Calu3 (cell line): ENCODE results near the gene EHMT2. TPM values are rescaled to one million over a fixed set of nuclear protein-coding genes. Genes with fewer than 3 reads are reported as not detected.
"Not testable (repeated sequence)": the region's sequence is repeated elsewhere in the genome, so short reads cannot be mapped to it uniquely, and the experiment has no call there.

Experiments used
- BruUV-seq: library from RNA; stranded (reverse); fragments of 400-500 nt; replicated peaks from 2 replicates; lab custom pipeline; 2021; lab: Mats Ljungman, UMichigan
- CTCF ChIA-PET: fragments of 300-600 bp; sonication (Branson Sonifier 250); formaldehyde crosslinking; loops from one replicate; lab custom pipeline; 2022; ENCODE audit warnings: antibody characterized with exemption; lab: Charles Lee
- DNase-seq: peaks from one replicate; pipeline ENCODE4 v3.0.0; 2022
- H3K27ac Mint-ChIP-seq: one replicate; pipeline ENCODE4 v1.8.0; 2022; ENCODE audit warnings: mixed read lengths; ENCODE audit not compliant: unreplicated experiment
- H3K27me3 Mint-ChIP-seq: one replicate; pipeline ENCODE4 v1.8.0; 2022; ENCODE audit warnings: mixed read lengths; ENCODE audit not compliant: unreplicated experiment
- H3K36me3 Mint-ChIP-seq: one replicate; pipeline ENCODE4 v1.8.0; 2022; ENCODE audit warnings: mild to moderate bottlenecking, moderate library complexity, mixed read lengths; ENCODE audit not compliant: insufficient read depth, unreplicated experiment
- H3K4me1 Mint-ChIP-seq: one replicate; pipeline ENCODE4 v1.8.0; 2022; ENCODE audit warnings: mild to moderate bottlenecking, low read depth, mixed read lengths; ENCODE audit not compliant: unreplicated experiment
- H3K4me3 Mint-ChIP-seq: one replicate; pipeline ENCODE4 v1.8.0; 2022; ENCODE audit warnings: mild to moderate bottlenecking, low read depth, moderate library complexity, mixed read lengths; ENCODE audit not compliant: unreplicated experiment
- H3K9me3 Mint-ChIP-seq: one replicate; pipeline ENCODE4 v1.8.0; 2022; ENCODE audit warnings: low read depth, mixed read lengths; ENCODE audit not compliant: unreplicated experiment
- CTCF ChIP-seq: fragments of 200-600 bp; IDR thresholded peaks from one replicate; pipeline ENCODE4 v1.8.0; 2022; ENCODE audit warnings: antibody characterized with exemption; ENCODE audit not compliant: unreplicated experiment
- intact Hi-C: fragments of 100-400 bp; cut with micrococcal nuclease; formaldehyde crosslinking; loops from one replicate; pipeline ENCODE4 v1.10.0; 2022; ENCODE audit not compliant: unreplicated experiment
- total RNA-seq: library from RNA; stranded (reverse); gene quantifications from 2 replicates; pipeline ENCODE4 v1.2.3, GENCODE V29; 2022

Gene EHMT2
- total RNA-seq, 1 experiment from 2014 or later, result 138 TPM

DNA sequence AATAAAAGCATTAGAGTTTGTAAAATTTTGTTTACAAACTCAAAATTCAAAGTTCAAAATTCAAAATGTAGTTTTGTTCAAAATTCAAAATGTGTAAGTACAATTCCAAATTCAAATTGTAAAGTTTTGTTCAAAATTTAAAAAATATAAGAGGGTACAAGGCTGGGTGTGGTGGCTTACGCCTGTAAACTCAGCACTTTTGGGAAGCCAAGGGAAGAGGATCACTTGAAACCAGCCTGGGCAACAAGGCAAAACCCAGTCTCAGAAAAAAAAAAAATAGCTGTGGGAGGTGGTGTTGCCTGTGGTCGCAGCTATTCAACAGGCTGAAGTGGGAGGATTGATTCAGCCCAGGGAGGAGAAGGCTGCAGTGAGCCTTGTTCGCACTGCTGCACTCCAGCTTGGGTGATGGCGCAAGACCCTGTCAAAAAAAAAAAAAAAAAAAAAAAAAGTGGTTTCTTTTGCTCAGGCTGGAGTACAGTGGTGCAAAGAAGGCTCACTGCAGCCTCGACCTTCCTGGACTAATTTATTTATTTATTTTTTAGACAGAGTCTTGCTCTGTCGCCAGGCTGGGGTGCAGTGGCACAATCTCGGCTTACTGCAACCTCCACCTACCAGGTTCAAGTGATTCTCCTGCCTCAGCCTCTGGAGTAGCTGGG is 9.8 kb upstream of the EHMT2 start:
- Mint-ChIP-seq H3K27ac (no peak overlapping the region), H3K9me3 (no peaks in the 10 kb centered on the region), H3K4me1 (peaks cover 40% of the 10 kb centered on the region), H3K36me3 (peaks cover 21% of the 10 kb centered on the region), H3K27me3 (no peaks in the 10 kb centered on the region), H3K4me3 (no peak overlapping the region)
- intact Hi-C loops, result no loop called here
- no peak for TF ChIP-seq CTCF
- DNase-seq, result no peak
- CTCF ChIA-PET, result interaction anchor here (0.6 to 0.7 kb wide), 3 partner anchors 8 to 704 kb away, joined by 3 to 5 read pairs (median 4); no protein-coding TSS in a partner anchor
- BruUV-seq, result no TSS peak

- H3K4me3 Mint-ChIP-seq, intact Hi-C loops, BruUV-seq, DNase-seq, H3K9me3 Mint-ChIP-seq, H3K27me3 Mint-ChIP-seq: not testable (repeated sequence)
- CTCF ChIA-PET, result interaction anchor here (0.7 to 1.5 kb wide), 4 partner anchors 8 to 704 kb away, joined by 3 to 5 read pairs (median 4); no protein-coding TSS in a partner anchor
- Mint-ChIP-seq H3K4me1 (peaks cover 35% of the 10 kb centered on the region), H3K27ac (peak overlapping the region; percentile 8), H3K36me3 (peaks cover 26% of the 10 kb centered on the region)
Observed at GRCh38 chr6:31906727-31907126, 9.2 kb upstream of the EHMT2 start.

DNA sequence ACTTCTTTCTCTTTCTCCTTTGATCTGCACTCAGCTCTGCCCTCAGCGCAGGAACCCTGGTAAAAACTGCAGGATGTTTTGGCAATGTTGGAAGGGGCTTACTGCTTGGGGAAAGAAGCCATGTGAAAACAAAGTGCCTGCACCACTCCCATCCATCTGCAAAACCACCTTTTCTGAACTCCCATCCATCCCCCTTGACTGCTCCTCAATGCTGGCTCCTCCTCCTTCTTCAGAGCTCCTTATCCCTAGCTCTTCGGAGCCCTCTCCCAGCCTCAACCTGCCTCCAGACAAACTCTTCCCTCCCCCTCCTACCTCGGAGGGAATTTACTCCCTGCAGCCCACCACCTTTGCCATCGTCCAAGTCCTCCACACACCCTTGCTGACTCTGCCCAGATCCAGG is 8.6 kb upstream of the EHMT2 start:
- H3K27ac Mint-ChIP-seq, result peak overlapping the region; percentile 8
- intact Hi-C loops, result no loop called here
- BruUV-seq, result no TSS peak
- no peak for TF ChIP-seq CTCF
- H3K4me3 Mint-ChIP-seq, result no peak overlapping the region
- H3K27me3 Mint-ChIP-seq, result no peaks in the 10 kb centered on the region
- peaks cover 30% of the 10 kb centered on the region for H3K4me1 Mint-ChIP-seq
- no peak for DNase-seq
- peaks cover 32% of the 10 kb centered on the region for H3K36me3 Mint-ChIP-seq
- H3K9me3 Mint-ChIP-seq, result no peaks in the 10 kb centered on the region
- CTCF ChIA-PET, result interaction anchor here (1.0 to 1.5 kb wide), 2 partner anchors 14 to 46 kb away, joined by 3 to 4 read pairs; no protein-coding TSS in a partner anchor

DNA sequence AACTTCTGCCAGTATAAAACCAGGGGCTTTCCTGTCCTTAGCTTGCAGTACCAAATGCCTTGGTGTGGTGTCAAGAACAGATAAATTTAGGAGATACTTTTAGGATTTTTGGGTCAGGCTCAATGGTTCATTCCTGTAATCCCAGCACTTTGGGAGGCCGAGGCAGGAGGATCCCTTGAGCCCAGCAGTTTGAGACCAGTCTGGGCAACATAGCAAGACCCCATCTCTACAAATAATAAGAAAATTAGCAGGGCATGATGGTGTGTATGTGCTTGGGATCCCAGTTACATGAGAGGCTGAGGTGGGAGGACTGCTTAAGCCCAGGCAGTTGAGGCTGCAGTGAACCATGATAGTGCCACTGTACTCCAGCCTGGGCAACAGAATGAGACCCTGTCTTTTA is 7.5 kb upstream of the EHMT2 start:
- no peak for DNase-seq
- Mint-ChIP-seq H3K36me3 (peaks cover 42% of the 10 kb centered on the region), H3K4me3 (no peak overlapping the region), H3K27ac (no peak overlapping the region), H3K4me1 (peaks cover 30% of the 10 kb centered on the region), H3K9me3 (no peaks in the 10 kb centered on the region), H3K27me3 (no peaks in the 10 kb centered on the region)
- intact Hi-C loops, result no loop called here
- CTCF ChIA-PET, result interaction anchor here (1.5 kb wide), 1 partner anchor 47 kb away, joined by 4 read pairs; no protein-coding TSS in a partner anchor
- no peak for TF ChIP-seq CTCF
- no TSS peak for BruUV-seq

DNA sequence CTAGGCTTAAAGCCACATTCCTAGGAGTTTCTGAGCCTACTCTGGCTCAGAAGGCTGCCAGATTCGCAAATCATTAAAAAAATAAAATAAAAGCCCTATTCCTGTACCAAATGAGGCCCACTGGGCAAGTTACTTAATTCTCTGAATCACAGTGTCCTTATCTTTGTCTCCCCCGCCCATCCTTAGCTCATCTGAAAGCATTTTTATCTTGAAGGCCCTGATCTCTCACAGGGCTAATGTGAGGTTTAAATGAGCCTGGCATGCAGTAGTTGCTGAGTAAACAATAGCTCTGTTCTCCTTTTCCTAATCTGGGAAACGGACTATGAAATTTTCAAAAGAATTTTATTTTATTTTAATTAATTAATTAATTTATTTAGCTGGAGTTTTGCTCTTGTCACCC is 6.5 kb upstream of the EHMT2 start:
- H3K36me3 Mint-ChIP-seq, result peaks cover 48% of the 10 kb centered on the region
- TF ChIP-seq CTCF, result no peak
- H3K27me3 Mint-ChIP-seq, result no peaks in the 10 kb centered on the region
- BruUV-seq, result no TSS peak
- no peaks in the 10 kb centered on the region for H3K9me3 Mint-ChIP-seq
- H3K27ac Mint-ChIP-seq, result peak overlapping the region; percentile 27
- CTCF ChIA-PET, result interaction anchor here (1.1 to 2.2 kb wide), 2 partner anchors 42 to 48 kb away, joined by 4 to 13 read pairs; partner anchors contain the start of gene CFB
- no peak overlapping the region for H3K4me3 Mint-ChIP-seq
- intact Hi-C loops, result no loop called here
- H3K4me1 Mint-ChIP-seq, result peaks cover 38% of the 10 kb centered on the region
- DNase-seq, result no peak
